OCI-LY7 (cell line): Measurements from ENCODE around the gene PIGC. TPM values are rescaled to one million over a fixed set of nuclear protein-coding genes. Genes with fewer than 3 reads are reported as not detected.

Experiments used
- BruUV-seq: library from RNA; stranded (reverse); fragments of 400-500 nt; replicated peaks from 2 replicates; lab custom pipeline; 2021; lab: Mats Ljungman, UMichigan
- CTCF ChIA-PET: fragments of 300-600 bp; sonication (Branson Sonifier 250); formaldehyde crosslinking; loops from one replicate; lab custom pipeline; 2022; ENCODE audit warnings: antibody characterized with exemption; ENCODE audit not compliant: unreplicated experiment; lab: Charles Lee
- POLR2A ChIA-PET: fragments of 300-600 bp; sonication (Branson Sonifier 250); formaldehyde crosslinking; loops from one replicate; lab custom pipeline; 2022; ENCODE audit warnings: antibody characterized with exemption; lab: Charles Lee
- DNase-seq: peaks from one replicate; pipeline ENCODE4 v3.0.0-alpha.2; 2015; ENCODE audit warnings: low spot score
- H2AFZ ChIP-seq: fragments of 200-600 bp; sonication (generic), shearing (Covaris generic); 2 replicates; pipeline ENCODE4 v1.6.1; 2014; ENCODE audit warnings: mild to moderate bottlenecking, antibody characterized with exemption, low read length, moderate library complexity
- H3K27ac ChIP-seq: fragments of 200-600 bp; sonication (generic); 2 replicates; pipeline ENCODE4 v1.5.1; 2014; ENCODE audit warnings: mixed run types, low read depth, mild to moderate bottlenecking, moderate library complexity, low read length, inconsistent platforms; ENCODE audit not compliant: poor library complexity, severe bottlenecking
- H3K36me3 ChIP-seq: fragments of 200-600 bp; sonication (generic); 2 replicates; pipeline ENCODE4 v1.6.1; 2014; ENCODE audit warnings: mild to moderate bottlenecking, antibody characterized with exemption, low read length, moderate library complexity, mixed read lengths; ENCODE audit not compliant: insufficient read depth
- H3K4me1 ChIP-seq: fragments of 200-600 bp; sonication (generic); 2 replicates; pipeline ENCODE4 v1.5.1; 2014; ENCODE audit warnings: mild to moderate bottlenecking, low read length; ENCODE audit not compliant: insufficient read depth, poor library complexity, severe bottlenecking
- H3K4me2 ChIP-seq: fragments of 200-600 bp; sonication (generic); 2 replicates; pipeline ENCODE4 v1.6.1; 2014; ENCODE audit warnings: mild to moderate bottlenecking, low read length
- H3K4me3 ChIP-seq: fragments of 200-600 bp; sonication (generic); 2 replicates; pipeline ENCODE4 v1.5.1; 2014; ENCODE audit warnings: mild to moderate bottlenecking, low read depth, low read length; ENCODE audit not compliant: poor library complexity, severe bottlenecking
- H3K79me2 ChIP-seq: fragments of 200-600 bp; sonication (generic); 2 replicates; pipeline ENCODE4 v1.6.1; 2016; ENCODE audit warnings: low read depth, mild to moderate bottlenecking, low read length, moderate library complexity, mixed read lengths; ENCODE audit not compliant: insufficient read depth
- H3K9me2 ChIP-seq: fragments of 200-600 bp; sonication (generic); 2 replicates; pipeline ENCODE4 v1.6.1; 2016; ENCODE audit warnings: mild to moderate bottlenecking, low read length, mixed read lengths; ENCODE audit not compliant: insufficient read depth
- H3K9me3 ChIP-seq: fragments of 200-600 bp; sonication (generic); 2 replicates; pipeline ENCODE4 v1.6.1; 2014; ENCODE audit warnings: mild to moderate bottlenecking, mixed run types, low read length, mixed read lengths
- H4K20me1 ChIP-seq: fragments of 200-600 bp; sonication (generic); 2 replicates; pipeline ENCODE4 v1.6.1; 2014; ENCODE audit warnings: mild to moderate bottlenecking, antibody characterized with exemption, low read length, moderate library complexity, mixed read lengths; ENCODE audit not compliant: insufficient read depth
- EZH2phosphoT487 ChIP-seq: fragments of 200-600 bp; sonication (generic); IDR thresholded peaks from 2 replicates; pipeline ENCODE4 v1.6.1; 2018; ENCODE audit warnings: low read depth, borderline replicate concordance, mild to moderate bottlenecking, mixed run types, antibody characterized with exemption, low read length, moderate library complexity, mixed read lengths
- intact Hi-C: fragments of 100-400 bp; cut with micrococcal nuclease; formaldehyde crosslinking; loops from one replicate; pipeline ENCODE4 v1.10.0; 2022; ENCODE audit not compliant: unreplicated experiment
- total RNA-seq, 2 experiments: library from RNA; depleted of rRNA in 1 of 2; stranded (reverse); fragments of >200 nt in 1 of 2; shearing (Covaris generic) in 1 of 2; gene quantifications; 2 replicates each; pipeline ENCODE4 v1.2.3, GENCODE V29; 2014 to 2022
- TF ChIP-seq, protein P1 (sequence below): fragments of 200-600 bp; sonication (generic); conservative IDR thresholded peaks from 2 replicates; pipeline ENCODE4 v1.5.1; 2014; ENCODE audit warnings: mild to moderate bottlenecking, antibody characterized with exemption, low read length, moderate library complexity, mixed read lengths

Gene PIGC
- total RNA-seq, 2 experiments from 2014 or later, result 15.4 to 18.4 TPM

DNA sequence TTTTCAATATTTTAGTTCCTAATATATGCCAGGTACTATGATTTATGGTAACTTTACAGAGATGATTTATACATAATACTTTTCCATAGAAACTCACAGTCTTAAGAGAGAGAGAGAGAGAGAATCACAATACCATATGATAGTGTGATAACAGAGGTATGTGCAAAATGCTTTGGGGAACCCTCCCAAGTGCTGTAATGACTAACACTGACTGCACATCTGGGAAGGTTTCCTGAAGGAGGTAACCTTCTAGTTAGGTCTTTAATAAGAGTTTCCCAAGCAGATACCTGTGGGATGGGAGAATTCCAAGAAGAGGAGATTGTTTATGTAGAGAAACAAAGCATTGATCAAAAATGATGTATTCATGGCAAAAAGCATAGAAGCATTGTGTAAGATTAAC, 34.6 kb upstream of the PIGC start:
- no peaks in the 10 kb centered on the region for H3K4me1 ChIP-seq
- CTCF ChIA-PET, result no interaction called here
- H4K20me1 ChIP-seq, result no peaks in the 10 kb centered on the region
- no peak overlapping the region for H3K4me2 ChIP-seq
- no TSS peak for BruUV-seq
- DNase-seq, result no peak
- peaks cover 3% of the 10 kb centered on the region; the same call in 1 of the 2 replicates for H3K9me2 ChIP-seq
- H3K4me3 ChIP-seq, result no peak overlapping the region
- POLR2A ChIA-PET, result no interaction called here
- no peaks in the 10 kb centered on the region for H3K9me3 ChIP-seq
- intact Hi-C loops, result no loop called here
- H3K36me3 ChIP-seq, result no peaks in the 10 kb centered on the region
- TF ChIP-seq EZH2phosphoT487, result no peak
- TF ChIP-seq, protein P1, sequence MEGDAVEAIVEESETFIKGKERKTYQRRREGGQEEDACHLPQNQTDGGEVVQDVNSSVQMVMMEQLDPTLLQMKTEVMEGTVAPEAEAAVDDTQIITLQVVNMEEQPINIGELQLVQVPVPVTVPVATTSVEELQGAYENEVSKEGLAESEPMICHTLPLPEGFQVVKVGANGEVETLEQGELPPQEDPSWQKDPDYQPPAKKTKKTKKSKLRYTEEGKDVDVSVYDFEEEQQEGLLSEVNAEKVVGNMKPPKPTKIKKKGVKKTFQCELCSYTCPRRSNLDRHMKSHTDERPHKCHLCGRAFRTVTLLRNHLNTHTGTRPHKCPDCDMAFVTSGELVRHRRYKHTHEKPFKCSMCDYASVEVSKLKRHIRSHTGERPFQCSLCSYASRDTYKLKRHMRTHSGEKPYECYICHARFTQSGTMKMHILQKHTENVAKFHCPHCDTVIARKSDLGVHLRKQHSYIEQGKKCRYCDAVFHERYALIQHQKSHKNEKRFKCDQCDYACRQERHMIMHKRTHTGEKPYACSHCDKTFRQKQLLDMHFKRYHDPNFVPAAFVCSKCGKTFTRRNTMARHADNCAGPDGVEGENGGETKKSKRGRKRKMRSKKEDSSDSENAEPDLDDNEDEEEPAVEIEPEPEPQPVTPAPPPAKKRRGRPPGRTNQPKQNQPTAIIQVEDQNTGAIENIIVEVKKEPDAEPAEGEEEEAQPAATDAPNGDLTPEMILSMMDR, result no peak
- H3K79me2 ChIP-seq, result no peaks in the 10 kb centered on the region
- no peak overlapping the region for H2AFZ ChIP-seq
- no peak overlapping the region for H3K27ac ChIP-seq

DNA sequence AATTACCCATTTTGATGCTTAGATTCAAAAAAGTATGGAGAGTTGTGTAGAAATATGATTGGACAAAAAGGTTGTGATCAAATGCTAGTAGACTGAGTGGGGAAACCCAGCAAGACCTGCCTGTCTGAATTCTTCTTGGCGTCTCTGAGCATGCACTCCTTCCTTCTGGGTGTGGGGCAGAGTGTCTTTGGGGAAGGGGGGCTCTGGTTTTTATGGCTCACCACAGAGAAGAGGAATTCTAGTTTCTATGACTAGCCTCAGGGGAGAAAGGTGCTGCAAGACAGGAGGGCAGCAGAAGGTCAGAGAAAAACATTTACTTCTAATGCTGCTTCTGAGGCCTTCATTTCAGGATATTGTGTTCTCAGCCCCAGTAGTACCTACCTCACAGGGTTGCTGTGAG, 33.9 kb upstream of the PIGC start:
- Histone ChIP-seq H3K27ac (no peak overlapping the region), H3K9me3 (no peaks in the 10 kb centered on the region), H3K9me2 (peaks cover 3% of the 10 kb centered on the region; the same call in 1 of the 2 replicates), H4K20me1 (no peaks in the 10 kb centered on the region), H2AFZ (no peak overlapping the region), H3K4me1 (no peaks in the 10 kb centered on the region), H3K4me3 (no peak overlapping the region), H3K79me2 (no peaks in the 10 kb centered on the region), H3K4me2 (no peak overlapping the region), H3K36me3 (no peaks in the 10 kb centered on the region)
- no peak for DNase-seq
- intact Hi-C loops, result no loop called here
- POLR2A ChIA-PET, result no interaction called here
- TF ChIP-seq, protein P1, result no peak
- no peak for TF ChIP-seq EZH2phosphoT487
- no TSS peak for BruUV-seq
- CTCF ChIA-PET, result no interaction called here

DNA sequence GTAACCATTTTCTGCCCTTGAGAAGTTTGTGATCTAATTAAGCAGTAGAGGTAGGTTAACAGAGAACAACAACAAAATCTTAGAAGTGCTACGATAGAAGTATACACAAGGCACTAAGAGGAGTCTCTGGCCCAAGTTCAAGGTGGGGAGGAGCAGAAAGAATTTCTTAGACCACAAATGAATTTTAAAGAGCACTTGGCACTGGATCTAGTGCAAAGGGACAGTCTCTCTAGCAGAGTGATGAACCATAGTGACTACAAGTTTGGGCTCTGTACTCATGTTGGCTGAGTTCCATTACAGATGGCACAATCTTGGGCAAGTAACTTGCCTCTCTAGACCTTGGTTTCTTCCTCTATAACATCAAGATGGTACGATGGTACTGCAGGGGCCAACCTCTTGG, 33.3 kb upstream of the PIGC start:
- no peak overlapping the region for H3K4me3 ChIP-seq
- H3K4me1 ChIP-seq, result no peaks in the 10 kb centered on the region
- H2AFZ ChIP-seq, result no peak overlapping the region
- H3K79me2 ChIP-seq, result no peaks in the 10 kb centered on the region
- H3K9me2 ChIP-seq, result peaks cover 3% of the 10 kb centered on the region; the same call in 1 of the 2 replicates
- no peak overlapping the region for H3K4me2 ChIP-seq
- intact Hi-C loops, result no loop called here
- ChIA-PET CTCF (no interaction called here), POLR2A (no interaction called here)
- H3K9me3 ChIP-seq, result no peaks in the 10 kb centered on the region
- no TSS peak for BruUV-seq
- no peak overlapping the region for H3K27ac ChIP-seq
- TF ChIP-seq EZH2phosphoT487, result no peak
- TF ChIP-seq, protein P1, result no peak
- H3K36me3 ChIP-seq, result no peaks in the 10 kb centered on the region
- no peak for DNase-seq
- H4K20me1 ChIP-seq, result no peaks in the 10 kb centered on the region
